ENCODE results near the gene SLC7A9.

DNA sequence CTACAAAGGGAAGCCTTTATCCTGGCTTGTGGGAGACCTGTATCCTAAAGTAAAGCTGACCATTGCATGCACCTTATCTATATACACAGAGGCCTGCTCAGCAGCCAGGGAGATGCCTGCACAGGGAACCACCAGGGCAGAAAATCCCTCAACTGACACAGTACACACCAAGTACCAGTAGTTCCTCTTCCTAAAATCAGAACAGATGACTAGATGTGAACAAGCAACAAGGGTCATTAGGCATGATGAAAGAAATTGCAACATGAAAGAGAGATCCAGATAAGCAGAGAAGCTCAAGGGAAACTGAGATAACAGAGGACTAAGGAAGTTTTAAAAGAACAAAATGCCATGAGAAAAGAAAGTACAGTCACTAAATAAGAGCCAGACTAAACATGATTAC, 39.7 kb upstream of the SLC7A9 start:
- TF ChIP-seq, protein P1, sequence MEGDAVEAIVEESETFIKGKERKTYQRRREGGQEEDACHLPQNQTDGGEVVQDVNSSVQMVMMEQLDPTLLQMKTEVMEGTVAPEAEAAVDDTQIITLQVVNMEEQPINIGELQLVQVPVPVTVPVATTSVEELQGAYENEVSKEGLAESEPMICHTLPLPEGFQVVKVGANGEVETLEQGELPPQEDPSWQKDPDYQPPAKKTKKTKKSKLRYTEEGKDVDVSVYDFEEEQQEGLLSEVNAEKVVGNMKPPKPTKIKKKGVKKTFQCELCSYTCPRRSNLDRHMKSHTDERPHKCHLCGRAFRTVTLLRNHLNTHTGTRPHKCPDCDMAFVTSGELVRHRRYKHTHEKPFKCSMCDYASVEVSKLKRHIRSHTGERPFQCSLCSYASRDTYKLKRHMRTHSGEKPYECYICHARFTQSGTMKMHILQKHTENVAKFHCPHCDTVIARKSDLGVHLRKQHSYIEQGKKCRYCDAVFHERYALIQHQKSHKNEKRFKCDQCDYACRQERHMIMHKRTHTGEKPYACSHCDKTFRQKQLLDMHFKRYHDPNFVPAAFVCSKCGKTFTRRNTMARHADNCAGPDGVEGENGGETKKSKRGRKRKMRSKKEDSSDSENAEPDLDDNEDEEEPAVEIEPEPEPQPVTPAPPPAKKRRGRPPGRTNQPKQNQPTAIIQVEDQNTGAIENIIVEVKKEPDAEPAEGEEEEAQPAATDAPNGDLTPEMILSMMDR (IDR thresholded peaks at IDR 0.05) = no peak
- no peak for TF ChIP-seq POLR2AphosphoS5 (IDR thresholded peaks at IDR 0.05)
- TF ChIP-seq POLR2A (IDR thresholded peaks at IDR 0.05) = no peak
- no peak for TF ChIP-seq EP300 (IDR thresholded peaks at IDR 0.05)

All from gastroesophageal sphincter (tissue), 3 donors.